ENCODE data around the gene EFR3B. TPM values are rescaled to one million over a fixed set of nuclear protein-coding genes. Genes with fewer than 3 reads are reported as not detected.
A peak's percentile ranks its signal among the peaks of the same experiment; 100 is the strongest.

The EFR3B gene
- total RNA-seq, 1 experiment from 2014 or later: not detected

DNA sequence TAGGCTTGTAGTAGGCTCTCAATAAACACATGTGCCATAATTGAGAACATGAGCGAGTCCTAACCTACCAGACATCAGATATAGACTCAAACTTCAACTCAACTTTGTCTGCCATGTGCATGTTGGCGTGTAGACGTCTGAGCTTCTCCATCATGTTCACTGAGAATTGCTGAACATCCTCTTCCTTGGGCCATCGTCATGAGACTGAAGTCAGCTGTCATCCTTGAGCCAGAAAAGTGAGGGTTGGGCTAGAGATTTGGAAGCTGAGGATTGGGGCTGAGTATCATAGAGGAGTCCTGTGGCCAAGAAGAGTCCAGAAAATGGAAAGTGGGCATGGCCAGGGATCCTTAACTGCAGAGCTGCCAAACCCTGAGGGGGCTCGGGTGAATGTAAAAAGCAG is 7.8 kb upstream of the EFR3B start:
- Histone ChIP-seq H3K9me2 (ENCODE audit: insufficient read depth) (no peaks in the 10 kb centered on the region), H3K36me3 (ENCODE audit: low read depth) (no peaks in the 10 kb centered on the region), H3K27ac (no peak overlapping the region), H3F3A (ENCODE audit: insufficient read depth, low read depth) (peaks cover 23% of the 10 kb centered on the region), H3K27me3 (ENCODE audit: insufficient read depth, low read depth) (peaks cover 6% of the 10 kb centered on the region; the same call in 1 of the 2 replicates), H3K9me3 (ENCODE audit: insufficient read depth, low read depth) (no peaks in the 10 kb centered on the region), H3K79me2 (ENCODE audit: low read depth) (no peaks in the 10 kb centered on the region), H3K4me3 (no peak overlapping the region), H2AFZ (no peak overlapping the region), H3K4me2 (no peak overlapping the region), H4K20me1 (ENCODE audit: insufficient read depth) (no peaks in the 10 kb centered on the region), H3K4me1 (replicated peaks; ENCODE audit: insufficient read depth) (peaks cover 32% of the 10 kb centered on the region)
- no peak for DNase-seq
- intact Hi-C loops (cut with micrococcal nuclease; ENCODE audit: unreplicated experiment): no loop called here
- CTCF ChIA-PET: no interaction called here
- TF ChIP-seq, protein P1, sequence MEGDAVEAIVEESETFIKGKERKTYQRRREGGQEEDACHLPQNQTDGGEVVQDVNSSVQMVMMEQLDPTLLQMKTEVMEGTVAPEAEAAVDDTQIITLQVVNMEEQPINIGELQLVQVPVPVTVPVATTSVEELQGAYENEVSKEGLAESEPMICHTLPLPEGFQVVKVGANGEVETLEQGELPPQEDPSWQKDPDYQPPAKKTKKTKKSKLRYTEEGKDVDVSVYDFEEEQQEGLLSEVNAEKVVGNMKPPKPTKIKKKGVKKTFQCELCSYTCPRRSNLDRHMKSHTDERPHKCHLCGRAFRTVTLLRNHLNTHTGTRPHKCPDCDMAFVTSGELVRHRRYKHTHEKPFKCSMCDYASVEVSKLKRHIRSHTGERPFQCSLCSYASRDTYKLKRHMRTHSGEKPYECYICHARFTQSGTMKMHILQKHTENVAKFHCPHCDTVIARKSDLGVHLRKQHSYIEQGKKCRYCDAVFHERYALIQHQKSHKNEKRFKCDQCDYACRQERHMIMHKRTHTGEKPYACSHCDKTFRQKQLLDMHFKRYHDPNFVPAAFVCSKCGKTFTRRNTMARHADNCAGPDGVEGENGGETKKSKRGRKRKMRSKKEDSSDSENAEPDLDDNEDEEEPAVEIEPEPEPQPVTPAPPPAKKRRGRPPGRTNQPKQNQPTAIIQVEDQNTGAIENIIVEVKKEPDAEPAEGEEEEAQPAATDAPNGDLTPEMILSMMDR (conservative IDR thresholded peaks at IDR 0.05): no peak
- TF ChIP-seq EZH2 (IDR thresholded peaks at IDR 0.05; ENCODE audit: low read depth): no peak
- POLR2A ChIA-PET (ENCODE audit: unreplicated experiment): no interaction called here
- no TSS peak for BruUV-seq (replicated peaks)

DNA sequence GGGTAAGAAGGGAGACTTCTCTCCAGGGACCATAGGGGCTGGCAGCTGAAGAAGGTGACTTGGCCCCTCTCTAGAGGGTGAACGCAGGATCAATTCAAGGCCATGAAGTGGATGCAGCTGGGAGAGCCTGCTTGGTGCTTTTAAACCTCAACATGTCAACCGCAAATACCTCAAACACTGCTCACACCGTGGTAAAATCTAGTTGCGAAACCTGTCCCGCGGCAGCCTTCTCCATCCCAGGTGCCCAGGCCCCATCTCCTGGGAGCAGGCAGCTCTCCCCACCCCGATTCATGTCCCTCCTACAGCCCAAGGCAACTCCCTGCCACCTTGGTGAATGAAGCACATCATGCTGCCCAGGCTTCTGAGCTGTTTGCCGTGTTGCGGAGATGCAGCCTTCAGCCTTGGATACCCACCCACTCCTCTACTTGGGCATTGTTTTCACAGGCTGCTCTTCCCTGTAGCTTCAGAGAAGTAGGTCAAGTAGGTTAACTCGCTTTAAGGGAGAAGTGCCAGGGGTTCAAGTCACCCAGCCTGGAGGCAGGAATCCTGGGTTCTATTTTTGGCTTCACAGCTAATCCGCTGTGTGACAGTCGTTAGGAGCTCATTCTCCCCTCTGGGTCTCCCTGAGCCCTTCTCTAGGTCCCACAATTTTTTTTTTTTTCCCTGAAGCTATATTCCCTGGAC is 6.2 kb upstream of the EFR3B start:
- peak; percentile 78 to 93 for DNase-seq
- Histone ChIP-seq H3K27ac (no peak overlapping the region), H3K9me2 (ENCODE audit: insufficient read depth) (no peaks in the 10 kb centered on the region), H3K36me3 (ENCODE audit: low read depth) (no peaks in the 10 kb centered on the region), H3K27me3 (ENCODE audit: insufficient read depth, low read depth) (peaks cover 6% of the 10 kb centered on the region; the same call in 1 of the 2 replicates), H3K4me1 (replicated peaks; ENCODE audit: insufficient read depth) (peaks cover 32% of the 10 kb centered on the region), H4K20me1 (ENCODE audit: insufficient read depth) (no peaks in the 10 kb centered on the region), H3K4me3 (no peak overlapping the region), H3K79me2 (ENCODE audit: low read depth) (no peaks in the 10 kb centered on the region), H2AFZ (no peak overlapping the region), H3K9me3 (ENCODE audit: insufficient read depth, low read depth) (no peaks in the 10 kb centered on the region), H3K4me2 (peak overlapping the region; percentile 55), H3F3A (ENCODE audit: insufficient read depth, low read depth) (peaks cover 23% of the 10 kb centered on the region)
- intact Hi-C loops (cut with micrococcal nuclease; ENCODE audit: unreplicated experiment): no loop called here
- CTCF ChIA-PET: interaction anchor here (0.6 kb wide), 1 partner anchor 93 kb away, joined by 3 read pairs; no protein-coding TSS in a partner anchor
- POLR2A ChIA-PET (ENCODE audit: unreplicated experiment): interaction anchor here (0.5 to 0.7 kb wide), 3 partner anchors 43 to 959 kb away, joined by 3 to 12 read pairs (median 4); partner anchors contain the start of gene SF3B6
- BruUV-seq (replicated peaks): no TSS peak
- TF ChIP-seq, protein P1 (conservative IDR thresholded peaks at IDR 0.05): no peak
- TF ChIP-seq EZH2 (IDR thresholded peaks at IDR 0.05; ENCODE audit: low read depth): no peak

DNA sequence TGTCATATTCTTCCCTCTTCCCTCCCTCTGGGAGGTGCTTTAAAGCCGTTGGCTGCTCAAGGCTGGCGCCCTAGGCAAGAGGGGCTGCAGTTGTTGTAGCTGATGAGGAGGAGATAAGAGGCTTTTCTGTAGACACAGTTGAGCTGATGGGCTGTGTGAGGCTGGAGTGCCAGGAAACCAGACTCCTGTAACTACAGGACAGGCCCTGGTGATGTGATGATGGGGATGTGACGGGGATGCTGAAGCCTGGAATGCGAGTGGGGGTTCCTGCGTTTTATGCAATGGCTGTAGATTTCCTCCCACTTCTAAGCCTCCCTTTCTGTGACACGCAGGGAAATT is 5.7 kb upstream of the EFR3B start:
- Histone ChIP-seq H2AFZ (no peak overlapping the region), H3K9me3 (ENCODE audit: insufficient read depth, low read depth) (no peaks in the 10 kb centered on the region), H3K4me3 (no peak overlapping the region), H3K4me1 (replicated peaks; ENCODE audit: insufficient read depth) (peaks cover 36% of the 10 kb centered on the region), H3K36me3 (ENCODE audit: low read depth) (no peaks in the 10 kb centered on the region), H3K4me2 (peak overlapping the region; percentile 55), H3K9me2 (ENCODE audit: insufficient read depth) (no peaks in the 10 kb centered on the region), H3K79me2 (ENCODE audit: low read depth) (no peaks in the 10 kb centered on the region), H3K27ac (no peak overlapping the region), H3K27me3 (ENCODE audit: insufficient read depth, low read depth) (peaks cover 6% of the 10 kb centered on the region; the same call in 1 of the 2 replicates), H4K20me1 (ENCODE audit: insufficient read depth) (no peaks in the 10 kb centered on the region), H3F3A (ENCODE audit: insufficient read depth, low read depth) (peaks cover 23% of the 10 kb centered on the region)
- no peak for DNase-seq
- intact Hi-C loops (cut with micrococcal nuclease; ENCODE audit: unreplicated experiment): no loop called here
- no TSS peak for BruUV-seq (replicated peaks)
- CTCF ChIA-PET: interaction anchor here (0.6 kb wide), 1 partner anchor 93 kb away, joined by 3 read pairs; no protein-coding TSS in a partner anchor
- POLR2A ChIA-PET (ENCODE audit: unreplicated experiment): interaction anchor here (0.7 kb wide), 1 partner anchor 42 kb away, joined by 4 read pairs; no protein-coding TSS in a partner anchor
- TF ChIP-seq EZH2 (IDR thresholded peaks at IDR 0.05; ENCODE audit: low read depth): no peak
- TF ChIP-seq, protein P1 (conservative IDR thresholded peaks at IDR 0.05): no peak

Measured in PC-9 (cell line).